NCI-H2196 (cell line): ENCODE data around the gene KANK4.

ENCODE experiments used
- DNase-seq: peaks from one replicate; lab custom pipeline; 2025; ENCODE audit not compliant: unreplicated experiment; lab: John Stamatoyannopoulos, UW

Gene KANK4

GRCh38 chr1:62318756-62319544 lies at the start of gene KANK4:
KANK4 (minus strand) TSS chr1:62319434; CDS start chr1:62281564, 37,870 bp downstream.
- DNase-seq = peak; percentile 6

DNA sequence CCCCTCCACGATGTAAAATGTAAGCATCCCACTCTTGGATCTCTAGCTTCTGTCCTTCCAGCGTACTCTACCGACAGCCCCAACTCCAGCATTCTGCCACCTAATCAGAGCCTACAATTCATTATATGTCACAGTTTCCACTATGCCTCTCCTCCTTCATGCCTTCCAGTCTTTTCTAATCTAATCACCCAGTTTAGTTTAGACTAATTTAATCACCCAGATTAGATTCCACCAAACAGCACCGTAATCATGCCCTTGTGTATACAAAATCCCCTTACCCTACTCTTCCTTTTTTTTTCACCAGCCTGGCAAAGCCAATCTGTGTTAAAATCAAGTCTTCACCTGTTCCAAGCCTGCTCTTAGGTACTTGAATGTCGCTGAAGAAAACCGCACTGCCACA lies 49.8 kb upstream of the KANK4 start:
- no peak for DNase-seq

GRCh38 chr1:62367005-62367557 lies 47.8 kb upstream of the KANK4 start:
- DNase-seq = no peak

DNA sequence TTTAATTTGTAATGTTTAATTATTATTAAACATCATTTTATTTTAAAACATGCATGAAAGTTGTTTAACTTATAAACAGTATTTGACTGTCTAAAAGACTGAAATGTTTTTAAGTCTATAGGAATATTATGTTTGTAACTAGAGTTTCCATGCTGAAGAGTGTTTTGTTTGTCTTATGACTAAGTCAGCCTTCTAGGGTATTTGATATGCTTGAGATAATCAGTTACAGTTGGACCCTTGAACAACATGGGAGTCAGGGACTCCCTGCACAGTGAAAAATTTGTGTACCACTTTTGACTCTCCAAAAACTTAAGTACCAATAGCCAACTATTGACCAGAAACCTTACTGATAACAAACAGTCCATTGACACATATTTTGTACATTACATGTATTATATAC lies 45.5 kb upstream of the KANK4 start:
- no peak for DNase-seq

GRCh38 chr1:62362926-62363325 lies 43.7 kb upstream of the KANK4 start:
- DNase-seq = no peak

DNA sequence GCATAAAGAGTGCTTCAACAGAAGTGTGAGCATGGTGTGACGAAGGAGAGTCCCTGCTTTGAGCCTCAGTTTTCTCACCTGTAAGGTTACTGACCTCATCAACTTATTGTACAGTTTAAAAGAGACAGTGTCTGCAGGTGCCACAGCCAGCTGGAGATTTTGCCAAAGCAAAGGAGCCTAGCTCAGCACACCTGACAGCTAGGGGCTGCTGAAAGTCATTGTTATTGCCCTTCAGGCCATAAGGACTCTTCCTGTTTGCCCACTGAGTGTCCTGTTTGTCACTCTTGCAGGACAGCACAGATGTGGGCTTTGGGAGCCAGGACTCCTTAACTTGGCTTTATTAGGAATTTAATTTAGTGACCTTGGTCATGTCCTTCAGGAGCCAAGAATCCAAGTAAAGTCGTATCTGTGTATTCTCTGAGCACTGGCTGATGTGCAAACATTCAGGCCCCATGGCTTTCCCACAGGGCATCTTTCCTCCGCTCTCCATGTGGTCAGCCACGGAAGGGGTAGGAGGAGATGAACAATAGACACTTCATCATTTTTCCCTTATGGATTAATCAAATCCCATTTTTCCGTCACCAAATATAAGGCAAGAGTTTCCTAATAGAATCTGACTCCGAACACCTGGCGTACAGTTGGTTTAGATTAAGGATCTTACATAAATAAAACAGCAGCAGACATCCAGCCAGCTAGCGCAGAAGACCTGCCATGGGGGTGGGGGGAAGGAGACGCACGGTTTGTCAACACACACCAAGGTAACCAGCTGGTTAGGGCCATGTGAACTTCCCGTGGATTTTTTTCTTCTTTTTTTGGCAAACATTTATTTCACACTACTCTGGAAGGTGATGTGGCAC lies 43.1 kb upstream of the KANK4 start:
- DNase-seq = no peak

- no peak for DNase-seq
Measured at GRCh38 chr1:62361431-62361830, 42.2 kb upstream of the KANK4 start.

DNA sequence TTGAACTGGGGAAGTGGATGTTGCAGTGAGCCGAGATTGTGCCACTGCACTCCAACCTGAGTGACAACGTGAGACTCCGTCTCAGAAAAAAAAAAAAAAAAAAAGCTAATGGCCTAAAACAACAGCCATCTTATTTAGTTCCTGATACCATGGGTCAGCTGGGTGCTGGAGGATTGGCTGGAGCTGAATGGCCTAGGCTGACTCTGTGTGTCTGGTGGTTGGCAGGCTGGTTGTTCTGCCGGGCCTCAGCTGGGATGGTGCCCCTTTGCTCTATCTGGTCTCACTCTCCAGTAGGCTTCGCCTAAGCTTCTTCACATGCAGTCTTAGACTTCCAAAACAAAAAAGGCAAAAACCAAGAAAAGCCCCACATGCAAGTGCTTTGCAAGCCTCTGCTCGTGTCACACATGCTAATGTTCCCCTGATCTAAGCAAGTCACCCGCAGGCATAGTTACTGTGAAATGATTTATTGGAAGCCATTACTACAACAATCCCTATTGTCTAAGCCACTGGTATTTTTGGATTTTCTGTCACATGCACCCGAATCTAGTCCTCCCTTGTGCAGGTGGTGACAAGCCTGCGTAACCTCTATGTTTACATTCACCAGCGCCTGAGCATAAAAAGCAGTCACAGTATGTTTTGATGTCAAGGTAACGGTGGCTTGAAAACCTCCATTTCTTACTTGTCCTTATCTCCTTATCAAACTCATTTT lies 39.6 kb upstream of the KANK4 start:
- no peak for DNase-seq

GRCh38 chr1:62357916-62358315 lies 38.7 kb upstream of the KANK4 start:
- no peak for DNase-seq

DNA sequence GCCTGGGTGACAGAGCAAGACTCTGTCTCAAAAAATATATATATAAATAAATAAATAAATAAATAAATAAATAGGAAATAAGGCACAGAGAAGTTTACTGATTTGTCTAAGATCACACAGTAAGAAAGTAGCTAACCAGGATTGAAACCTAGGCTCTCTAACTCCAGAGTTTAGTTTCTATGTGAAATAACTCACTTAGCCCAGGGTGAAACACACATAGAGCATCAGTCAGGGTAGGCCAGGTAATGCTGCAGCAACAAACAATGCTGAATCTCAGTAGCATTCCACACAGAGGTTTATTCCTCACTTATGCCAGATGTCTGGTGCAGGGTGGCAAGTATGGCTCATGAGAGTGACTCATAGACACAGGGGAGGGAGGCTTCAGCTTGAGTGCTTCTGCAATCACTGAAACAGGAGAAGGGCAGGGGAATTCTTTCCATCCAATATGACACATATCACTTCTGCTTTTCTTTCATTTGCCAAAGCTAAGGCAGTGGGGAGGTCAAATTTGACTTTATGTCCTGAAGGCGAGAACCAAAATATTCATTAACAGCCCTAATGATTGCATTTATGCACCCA lies 37.1 kb upstream of the KANK4 start:
- no peak for DNase-seq

DNA sequence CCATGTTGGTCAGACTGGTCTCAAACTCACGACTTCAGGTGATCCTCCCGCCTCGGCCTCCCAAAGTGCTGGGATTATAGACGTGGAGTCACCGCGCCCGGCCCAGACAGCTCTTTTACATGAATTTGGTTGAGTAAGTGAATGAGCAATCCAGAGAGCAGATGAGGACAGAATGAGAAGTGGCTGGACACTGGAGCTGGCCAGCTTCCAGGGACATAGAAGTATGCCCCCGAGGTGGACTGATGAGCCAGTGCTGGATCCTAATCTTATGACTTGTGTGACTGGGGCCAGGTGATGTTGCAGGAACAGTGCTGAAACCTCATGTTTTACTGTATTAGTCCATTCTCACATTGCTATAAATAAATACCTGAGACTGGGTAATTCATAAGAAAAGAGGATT lies 35.9 kb upstream of the KANK4 start:
- no peak for DNase-seq

DNA sequence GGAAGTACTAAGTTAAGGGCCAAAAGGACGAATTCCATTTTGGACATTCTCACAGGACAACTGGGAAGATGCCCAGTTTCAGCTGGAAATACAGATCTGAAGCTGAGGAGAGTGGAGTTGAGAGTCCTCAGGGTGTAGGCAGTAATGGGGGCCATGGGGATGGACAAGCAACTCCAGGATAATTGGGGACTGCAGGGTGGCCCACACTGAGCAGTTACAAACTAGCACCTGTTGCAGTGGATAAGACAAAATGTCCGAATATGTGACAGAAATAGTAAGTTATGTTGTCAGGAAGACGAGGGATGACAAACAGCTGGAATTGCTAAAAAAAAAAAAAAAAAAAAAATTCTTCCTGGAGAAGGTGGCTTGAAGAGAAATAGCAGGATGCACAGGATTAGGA lies 34.6 kb upstream of the KANK4 start:
- no peak for DNase-seq

GRCh38 chr1:62352387-62352786 lies 33.2 kb upstream of the KANK4 start:
- DNase-seq = no peak

DNA sequence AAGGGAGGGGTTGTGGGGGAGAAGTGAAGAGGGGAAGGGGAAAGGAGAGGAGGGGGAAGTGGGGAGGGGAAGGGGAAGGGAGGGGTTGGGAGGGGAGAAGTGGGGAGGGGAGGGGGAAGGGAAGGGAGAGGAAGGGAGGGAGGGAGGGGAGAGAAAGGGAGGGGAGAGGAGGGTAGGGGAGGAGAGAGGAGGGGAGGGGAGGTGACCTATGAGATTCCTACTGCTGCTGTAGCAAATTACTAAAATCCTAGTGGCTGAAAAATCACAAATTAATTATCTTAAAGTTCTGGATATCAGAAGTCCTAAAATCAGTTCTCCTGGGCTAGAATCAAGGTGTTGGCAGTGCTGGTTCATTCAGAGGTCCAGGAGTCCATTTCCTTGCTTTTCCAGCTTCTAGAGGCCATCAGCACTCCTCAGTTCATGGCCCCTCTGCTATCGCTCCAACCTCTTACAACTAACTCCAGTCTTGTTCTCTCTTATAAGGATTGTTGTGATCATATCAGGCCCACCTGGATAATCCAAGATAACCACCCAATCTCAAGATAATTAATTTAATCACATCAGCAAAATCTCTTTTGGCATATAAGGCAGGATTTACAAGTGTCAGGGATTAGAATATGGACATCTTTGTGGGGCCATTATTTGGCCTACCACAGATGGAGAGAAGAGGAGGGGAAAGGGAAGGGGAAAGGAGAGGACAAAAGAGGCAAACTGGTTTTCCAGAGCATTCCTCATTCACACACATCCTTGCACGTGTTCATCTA lies 30.4 kb upstream of the KANK4 start:
- DNase-seq = no peak

DNA sequence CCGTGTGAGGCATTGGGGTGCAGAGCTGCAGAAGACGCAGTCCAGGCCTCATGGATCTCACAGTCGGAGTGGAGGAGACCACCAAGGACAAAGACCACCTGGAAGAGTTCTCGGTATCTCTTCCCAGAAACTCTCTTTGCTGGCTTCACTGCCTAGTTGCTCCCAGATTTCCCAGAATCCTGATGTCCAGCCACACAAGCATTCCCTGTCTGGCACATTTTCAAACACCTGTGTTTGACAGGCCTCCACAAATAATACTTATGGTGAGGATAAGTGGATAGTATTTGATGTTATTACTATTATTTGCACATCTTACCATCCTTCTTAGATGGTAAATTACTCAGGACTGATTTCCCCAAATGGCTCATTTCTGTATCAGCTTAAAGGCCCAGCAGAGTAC lies 27.7 kb upstream of the KANK4 start:
- DNase-seq = no peak

DNA sequence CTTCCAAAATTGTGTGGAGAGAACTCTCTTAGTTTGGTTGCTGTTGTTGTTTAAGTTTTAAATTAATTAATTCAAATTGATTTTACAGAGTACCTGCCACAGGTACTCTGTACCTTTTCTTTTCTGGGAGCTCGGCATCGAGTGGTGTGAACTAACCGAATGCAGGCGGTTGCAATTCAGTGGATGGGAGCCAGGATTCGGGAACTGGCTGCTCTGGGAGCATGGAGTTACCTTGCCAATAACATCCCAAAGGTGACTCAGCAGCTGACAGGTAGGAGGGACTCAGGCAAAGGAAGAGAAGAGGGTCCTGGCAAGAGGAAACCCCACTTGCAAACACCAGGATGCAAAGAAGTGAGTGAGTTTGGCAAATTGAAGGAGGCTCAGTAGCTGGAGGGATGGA lies 24.7 kb upstream of the KANK4 start:
- DNase-seq = no peak

- DNase-seq = no peak
Measured at GRCh38 chr1:62342270-62342669, 23.0 kb upstream of the KANK4 start.

DNA sequence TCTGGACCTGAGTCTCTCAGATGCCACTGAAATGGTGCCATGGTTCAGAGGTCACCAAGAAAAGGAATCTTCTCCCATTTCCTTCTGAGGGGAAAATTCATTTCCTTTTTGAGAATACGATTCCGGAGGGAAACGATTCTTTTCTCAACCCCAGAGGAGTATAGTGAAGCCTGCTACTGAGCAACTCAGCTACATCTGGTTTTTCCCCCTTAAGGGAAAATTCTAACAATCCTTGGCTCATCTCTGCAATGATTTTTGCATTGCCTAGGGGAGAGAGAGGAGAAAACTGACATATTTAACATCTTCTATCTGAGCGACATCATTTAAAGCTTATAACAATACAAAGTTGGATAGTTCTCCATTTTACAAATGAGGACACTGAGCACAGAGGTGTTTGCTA lies 22.4 kb upstream of the KANK4 start:
- DNase-seq = no peak

- no peak for DNase-seq
Measured at GRCh38 chr1:62341089-62341488, 21.9 kb upstream of the KANK4 start.
